ENCODE results near the gene INO80. TPM values are rescaled to one million over a fixed set of nuclear protein-coding genes. Genes with fewer than 3 reads are reported as not detected.

Gene INO80
- total RNA-seq, 2 donors from 2014 or later: 23.0 to 51.2 TPM

GRCh38 chr15:40953713-40954074 lies 162.4 kb downstream of the INO80 start:
- no peaks in the 10 kb centered on the region for H3K36me3 ChIP-seq
- no peaks in the 10 kb centered on the region for H3K27me3 ChIP-seq (replicated peaks; ENCODE audit: insufficient read depth)
- peak overlapping the region in 1 of 2 donors; percentile 43 for H3K27ac ChIP-seq
- DNase-seq (ENCODE audit: low spot score): no peak
- intact Hi-C loops (cut with DNase I): loop anchor here (5.0 kb wide), 1 partner anchor 64 kb away; no protein-coding TSS in a partner anchor
- TF ChIP-seq POLR2AphosphoS5 (IDR thresholded peaks at IDR 0.05) (no peak), POLR2A (IDR thresholded peaks at IDR 0.05) (no peak), CTCF (IDR thresholded peaks at IDR 0.05) (no peak)
- 3% methylated on average over 15 of the region's 17 CpGs for WGBS
- H3K4me1 ChIP-seq (replicated peaks): peaks cover 5% of the 10 kb centered on the region
- peak overlapping the region; percentile 60 to 65 for H3K4me3 ChIP-seq
- H3K9me3 ChIP-seq: no peaks in the 10 kb centered on the region

- WGBS: 2% methylated on average over 40 of the region's 72 CpGs
- Histone ChIP-seq H3K4me1 (replicated peaks) (peaks cover 5% of the 10 kb centered on the region), H3K4me3 (peak within 1 kb of the TSS; percentile 60 to 65), H3K27ac (peak within 1 kb of the TSS; percentile 52 to 60), H3K9me3 (no peaks in the 10 kb centered on the region), H3K27me3 (replicated peaks; ENCODE audit: insufficient read depth) (no peaks in the 10 kb centered on the region), H3K36me3 (no peaks in the 10 kb centered on the region)
- intact Hi-C loops (cut with DNase I): loop anchor here (5.0 kb wide), 1 partner anchor 64 kb away; no protein-coding TSS in a partner anchor
- DNase-seq (ENCODE audit: low spot score): peak; percentile 96
- TF ChIP-seq POLR2AphosphoS5 (IDR thresholded peaks at IDR 0.05) (peak; percentile 75), CTCF (IDR thresholded peaks at IDR 0.05) (peak in 1 of 4 experiments; percentile 18), POLR2A (IDR thresholded peaks at IDR 0.05) (peak; percentile 39)
These were observed 163.0 kb downstream of the INO80 start, which contains the start of gene CHAC1 for GRCh38 chr15:40952901-40953712. Gene CHAC1 (plus strand): TSS chr15:40953471. CDS start chr15:40953584, 113 bp downstream.

- WGBS: 47% methylated on average over 23 of the region's 23 CpGs
- peaks cover 5% of the 10 kb centered on the region for H3K4me1 ChIP-seq (replicated peaks)
- H3K4me3 ChIP-seq: peak overlapping the region; percentile 60 to 65
- TF ChIP-seq CTCF (IDR thresholded peaks at IDR 0.05) (no peak), POLR2A (IDR thresholded peaks at IDR 0.05) (no peak), POLR2AphosphoS5 (IDR thresholded peaks at IDR 0.05) (no peak)
- no peaks in the 10 kb centered on the region for H3K27me3 ChIP-seq (replicated peaks; ENCODE audit: insufficient read depth)
- H3K27ac ChIP-seq: peak overlapping the region; percentile 52 to 60
- no peaks in the 10 kb centered on the region for H3K36me3 ChIP-seq
- intact Hi-C loops (cut with DNase I): loop anchor here (5.0 kb wide), 1 partner anchor 65 kb away; no protein-coding TSS in a partner anchor
- H3K9me3 ChIP-seq: no peaks in the 10 kb centered on the region
- no peak for DNase-seq (ENCODE audit: low spot score)
These were observed 163.7 kb downstream of the INO80 start for GRCh38 chr15:40952301-40952900.

- no peaks in the 10 kb centered on the region for H3K9me3 ChIP-seq
- no peaks in the 10 kb centered on the region for H3K27me3 ChIP-seq (replicated peaks; ENCODE audit: insufficient read depth)
- WGBS: 89% methylated on average over 4 of the region's 4 CpGs
- peaks cover 5% of the 10 kb centered on the region for H3K4me1 ChIP-seq (replicated peaks)
- no peaks in the 10 kb centered on the region for H3K36me3 ChIP-seq
- DNase-seq (ENCODE audit: low spot score): no peak
- intact Hi-C loops (cut with DNase I): loop anchor here (5.0 kb wide), 1 partner anchor 66 kb away; no protein-coding TSS in a partner anchor
- no peak overlapping the region for H3K4me3 ChIP-seq
- TF ChIP-seq CTCF (IDR thresholded peaks at IDR 0.05): no peak
- no peak overlapping the region for H3K27ac ChIP-seq
These were observed 164.3 kb downstream of the INO80 start for GRCh38 chr15:40951764-40952163.

Data from prostate gland (tissue), 2 donors.